PFSK-1 (cell line): ENCODE results near the gene CNTNAP5.

ENCODE experiments used
- FOXP2 ChIP-seq: optimal IDR thresholded peaks from 2 replicates; pipeline ENCODE3; 2011; ENCODE audit warnings: borderline replicate concordance, control low read depth, inconsistent platforms; ENCODE audit not compliant: insufficient read depth; ENCODE audit errors: extremely low read length, extremely low read depth
- POLR2AphosphoS5 ChIP-seq: IDR thresholded peaks from 2 replicates; pipeline ENCODE4 v1.6.1; 2012; ENCODE audit warnings: low read depth, mild to moderate bottlenecking, control low read depth, low read length, moderate library complexity
- SIN3A ChIP-seq: IDR thresholded peaks from 2 replicates; pipeline ENCODE4 v1.6.1; 2012; ENCODE audit warnings: mild to moderate bottlenecking, low read length, moderate library complexity, borderline replicate concordance; ENCODE audit not compliant: insufficient read depth
- TAF1 ChIP-seq: IDR thresholded peaks from 2 replicates; pipeline ENCODE4 v1.6.1; 2012; ENCODE audit warnings: low read length, control low read depth, borderline replicate concordance; ENCODE audit not compliant: insufficient read depth
- TF ChIP-seq, protein P1 (sequence below), 2 experiments: IDR thresholded peaks; 2 replicates each; pipeline versions ENCODE4 v1.6.1 to v1.8.0; 2011 to 2012; ENCODE audit warnings: low read depth in 2 of 2, low read length in 2 of 2, control low read depth in 1 of 2, inconsistent platforms in 1 of 2, mild to moderate bottlenecking in 1 of 2, moderate library complexity in 1 of 2; ENCODE audit not compliant: insufficient read depth in 1 of 2

DNA sequence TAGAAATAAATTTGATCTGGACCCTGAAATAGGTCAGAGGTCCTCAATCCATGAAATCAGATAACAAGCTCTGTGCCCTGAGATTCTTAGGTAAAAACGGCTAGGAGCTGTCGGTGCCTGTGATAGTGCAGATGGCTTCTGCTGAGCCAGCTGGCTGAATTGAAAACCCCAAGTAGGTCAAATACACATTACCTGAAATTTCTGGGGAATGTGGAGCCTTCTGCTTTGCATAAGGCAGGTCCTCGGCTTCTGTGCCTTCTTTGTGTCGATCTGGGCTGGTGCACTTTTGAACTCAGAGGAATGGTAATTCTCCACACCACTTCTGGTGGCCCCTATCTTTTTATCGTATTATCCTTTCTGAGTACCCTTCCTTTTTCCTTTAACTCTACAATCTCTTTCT lies 66.6 kb downstream of the CNTNAP5 start:
- no peak for TF ChIP-seq POLR2AphosphoS5
- TF ChIP-seq, protein P1, sequence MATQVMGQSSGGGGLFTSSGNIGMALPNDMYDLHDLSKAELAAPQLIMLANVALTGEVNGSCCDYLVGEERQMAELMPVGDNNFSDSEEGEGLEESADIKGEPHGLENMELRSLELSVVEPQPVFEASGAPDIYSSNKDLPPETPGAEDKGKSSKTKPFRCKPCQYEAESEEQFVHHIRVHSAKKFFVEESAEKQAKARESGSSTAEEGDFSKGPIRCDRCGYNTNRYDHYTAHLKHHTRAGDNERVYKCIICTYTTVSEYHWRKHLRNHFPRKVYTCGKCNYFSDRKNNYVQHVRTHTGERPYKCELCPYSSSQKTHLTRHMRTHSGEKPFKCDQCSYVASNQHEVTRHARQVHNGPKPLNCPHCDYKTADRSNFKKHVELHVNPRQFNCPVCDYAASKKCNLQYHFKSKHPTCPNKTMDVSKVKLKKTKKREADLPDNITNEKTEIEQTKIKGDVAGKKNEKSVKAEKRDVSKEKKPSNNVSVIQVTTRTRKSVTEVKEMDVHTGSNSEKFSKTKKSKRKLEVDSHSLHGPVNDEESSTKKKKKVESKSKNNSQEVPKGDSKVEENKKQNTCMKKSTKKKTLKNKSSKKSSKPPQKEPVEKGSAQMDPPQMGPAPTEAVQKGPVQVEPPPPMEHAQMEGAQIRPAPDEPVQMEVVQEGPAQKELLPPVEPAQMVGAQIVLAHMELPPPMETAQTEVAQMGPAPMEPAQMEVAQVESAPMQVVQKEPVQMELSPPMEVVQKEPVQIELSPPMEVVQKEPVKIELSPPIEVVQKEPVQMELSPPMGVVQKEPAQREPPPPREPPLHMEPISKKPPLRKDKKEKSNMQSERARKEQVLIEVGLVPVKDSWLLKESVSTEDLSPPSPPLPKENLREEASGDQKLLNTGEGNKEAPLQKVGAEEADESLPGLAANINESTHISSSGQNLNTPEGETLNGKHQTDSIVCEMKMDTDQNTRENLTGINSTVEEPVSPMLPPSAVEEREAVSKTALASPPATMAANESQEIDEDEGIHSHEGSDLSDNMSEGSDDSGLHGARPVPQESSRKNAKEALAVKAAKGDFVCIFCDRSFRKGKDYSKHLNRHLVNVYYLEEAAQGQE (IDR thresholded peaks at IDR 0.05; ENCODE audit: insufficient read depth in 1 of 2, low read depth in 2 of 2, low read length in 2 of 2): no peak
- no peak for TF ChIP-seq TAF1
- TF ChIP-seq SIN3A: no peak
- no peak for TF ChIP-seq FOXP2
